ENCODE results near the gene VAV2. TPM values are rescaled to one million over a fixed set of nuclear protein-coding genes. Genes with fewer than 3 reads are reported as not detected.

Gene VAV2
- total and polyA plus RNA-seq, 4 donors: 4.9 to 26.4 (median 17.0) TPM

DNA sequence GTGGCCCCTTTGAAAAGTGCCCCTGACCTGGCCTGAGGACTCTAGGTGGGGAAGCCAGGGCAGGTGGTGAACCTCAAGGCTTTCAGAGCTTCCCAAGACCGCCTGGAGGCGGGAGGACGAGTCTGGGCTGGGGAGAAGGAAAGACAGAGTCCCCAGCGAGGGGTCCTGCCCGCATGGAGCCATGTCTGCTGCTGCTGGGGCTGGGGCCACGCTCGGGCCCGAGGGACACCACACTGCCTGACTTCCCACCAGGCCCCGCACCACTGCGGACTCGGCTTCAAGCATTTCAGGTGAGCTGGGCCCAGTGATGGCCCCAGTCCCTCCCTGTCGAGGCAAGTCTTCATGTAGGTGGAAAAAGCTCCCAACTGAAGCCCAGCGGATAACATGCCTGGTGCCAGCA lies 191.9 kb downstream of the VAV2 start:
- no peak overlapping the region for H3K4me3 ChIP-seq (ENCODE audit: low read depth in 1 of 3, low read length in 3 of 3)
- no peak overlapping the region for H3K27ac ChIP-seq (ENCODE audit: low read depth in 1 of 2, low read length in 2 of 2)
- no peaks in the 10 kb centered on the region for H3K27me3 ChIP-seq (ENCODE audit: control insufficient read depth in 4 of 4, insufficient read depth in 4 of 4, low read length in 3 of 4)
- H3K9me3 ChIP-seq (ENCODE audit: control insufficient read depth in 4 of 4, low read length in 3 of 4): no peaks in the 10 kb centered on the region
- no peaks in the 10 kb centered on the region for H3K4me1 ChIP-seq (ENCODE audit: control insufficient read depth in 4 of 4, insufficient read depth in 4 of 4, low read length in 3 of 4)
- 95% methylated on average over 13 of the region's 13 CpGs for WGBS
- peaks cover 9 to 66% (median 11%) of the 10 kb centered on the region in 4 donors for H3K36me3 ChIP-seq (ENCODE audit: control insufficient read depth in 4 of 4, insufficient read depth in 3 of 4, low read depth in 1 of 4, low read length in 3 of 4)
- TF ChIP-seq RXRA (IDR thresholded peaks at IDR 0.05) (no peak), HNF4G (IDR thresholded peaks at IDR 0.05) (no peak), NR2F2 (IDR thresholded peaks at IDR 0.05) (no peak), EGR1 (IDR thresholded peaks at IDR 0.05; ENCODE audit: low read depth in 2 of 2) (no peak), SP1 (IDR thresholded peaks at IDR 0.05) (no peak), GABPA (IDR thresholded peaks at IDR 0.05 in 1 of 2, conservative IDR thresholded peaks at IDR 0.05 in 1 of 2) (no peak)
- TF ChIP-seq, protein P1, sequence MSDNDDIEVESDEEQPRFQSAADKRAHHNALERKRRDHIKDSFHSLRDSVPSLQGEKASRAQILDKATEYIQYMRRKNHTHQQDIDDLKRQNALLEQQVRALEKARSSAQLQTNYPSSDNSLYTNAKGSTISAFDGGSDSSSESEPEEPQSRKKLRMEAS (IDR thresholded peaks at IDR 0.05): no peak
- TF ChIP-seq, protein P2, sequence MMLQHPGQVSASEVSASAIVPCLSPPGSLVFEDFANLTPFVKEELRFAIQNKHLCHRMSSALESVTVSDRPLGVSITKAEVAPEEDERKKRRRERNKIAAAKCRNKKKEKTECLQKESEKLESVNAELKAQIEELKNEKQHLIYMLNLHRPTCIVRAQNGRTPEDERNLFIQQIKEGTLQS (IDR thresholded peaks at IDR 0.05): no peak
- DNase-seq (ENCODE audit: low spot score): no peak
- H3K9ac ChIP-seq (ENCODE audit: low read depth in 1 of 2, low read length in 2 of 2): no peak overlapping the region

DNA sequence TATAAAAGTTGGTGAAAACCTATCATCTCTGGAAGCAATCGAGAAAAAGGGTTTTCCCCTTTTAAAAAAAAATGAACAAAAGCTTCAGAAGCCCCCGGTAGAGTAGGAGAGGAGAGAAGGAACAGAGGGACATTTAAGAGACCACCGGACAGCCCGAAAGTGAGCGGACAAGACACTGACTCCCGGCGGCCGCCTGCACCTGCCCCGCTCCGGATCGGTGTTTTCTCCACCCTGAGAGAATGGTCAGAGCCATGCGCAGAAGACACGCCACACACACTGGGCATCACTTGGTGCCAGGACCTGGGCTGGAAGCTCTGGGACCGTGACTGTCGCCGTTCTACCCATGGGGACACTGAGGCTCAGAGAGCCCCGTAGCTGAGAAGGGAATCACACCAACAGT lies 192.4 kb downstream of the VAV2 start:
- 94% methylated on average over 17 of the region's 17 CpGs for WGBS
- Histone ChIP-seq H3K9me3 (ENCODE audit: control insufficient read depth in 4 of 4, low read length in 3 of 4) (no peaks in the 10 kb centered on the region), H3K9ac (ENCODE audit: low read depth in 1 of 2, low read length in 2 of 2) (no peak overlapping the region), H3K4me1 (ENCODE audit: control insufficient read depth in 4 of 4, insufficient read depth in 4 of 4, low read length in 3 of 4) (peaks cover 0 to 2% (median 0%) of the 10 kb centered on the region in 4 donors), H3K4me3 (ENCODE audit: low read depth in 1 of 3, low read length in 3 of 3) (no peak overlapping the region), H3K27ac (ENCODE audit: low read depth in 1 of 2, low read length in 2 of 2) (no peak overlapping the region), H3K27me3 (ENCODE audit: control insufficient read depth in 4 of 4, insufficient read depth in 4 of 4, low read length in 3 of 4) (no peaks in the 10 kb centered on the region), H3K36me3 (ENCODE audit: control insufficient read depth in 4 of 4, insufficient read depth in 3 of 4, low read depth in 1 of 4, low read length in 3 of 4) (peaks cover 9 to 65% (median 11%) of the 10 kb centered on the region in 4 donors)
- no peak for DNase-seq (ENCODE audit: low spot score)
- TF ChIP-seq SP1 (IDR thresholded peaks at IDR 0.05) (no peak), FOXA1 (IDR thresholded peaks at IDR 0.05) (no peak), RAD21 (IDR thresholded peaks at IDR 0.05) (no peak), RXRA (IDR thresholded peaks at IDR 0.05) (no peak), GABPA (IDR thresholded peaks at IDR 0.05 in 1 of 2, conservative IDR thresholded peaks at IDR 0.05 in 1 of 2) (no peak), FOXA2 (IDR thresholded peaks at IDR 0.05) (no peak)
- TF ChIP-seq, protein P1 (IDR thresholded peaks at IDR 0.05): no peak

DNA sequence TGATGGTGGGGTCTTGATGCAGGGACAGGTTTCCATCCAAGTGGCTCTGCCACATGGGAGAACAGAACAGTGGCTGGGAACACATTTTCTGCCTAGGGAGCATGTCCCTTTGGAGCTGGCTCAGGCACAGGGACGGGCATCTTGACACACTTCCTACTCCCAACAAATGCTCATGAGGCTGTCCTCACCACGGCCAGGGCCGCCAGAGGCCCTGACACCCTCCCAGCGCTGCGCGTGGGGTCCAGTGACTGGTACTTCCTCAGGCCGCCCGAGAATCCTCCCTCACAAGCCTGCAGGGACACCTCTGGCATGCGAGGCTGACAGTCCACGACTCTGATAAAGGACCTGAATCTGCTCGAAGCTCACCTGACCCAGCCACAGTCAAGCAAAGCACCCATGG lies 193.0 kb downstream of the VAV2 start:
- WGBS: 94% methylated on average over 11 of the region's 11 CpGs
- DNase-seq (ENCODE audit: low spot score): no peak

More for the DNA sequence above, 193.0 kb downstream of the VAV2 start:
- Histone ChIP-seq H3K4me1 (ENCODE audit: control insufficient read depth in 4 of 4, insufficient read depth in 4 of 4, low read length in 3 of 4) (peaks cover 0 to 5% (median 0%) of the 10 kb centered on the region in 4 donors), H3K36me3 (ENCODE audit: control insufficient read depth in 4 of 4, insufficient read depth in 3 of 4, low read depth in 1 of 4, low read length in 3 of 4) (peaks cover 9 to 62% (median 11%) of the 10 kb centered on the region in 4 donors), H3K27me3 (ENCODE audit: control insufficient read depth in 4 of 4, insufficient read depth in 4 of 4, low read length in 3 of 4) (no peaks in the 10 kb centered on the region), H3K9ac (ENCODE audit: low read depth in 1 of 2, low read length in 2 of 2) (no peak overlapping the region), H3K4me3 (ENCODE audit: low read depth in 1 of 3, low read length in 3 of 3) (no peak overlapping the region), H3K27ac (ENCODE audit: low read depth in 1 of 2, low read length in 2 of 2) (no peak overlapping the region), H3K9me3 (ENCODE audit: control insufficient read depth in 4 of 4, low read length in 3 of 4) (no peaks in the 10 kb centered on the region)
- no peak for TF ChIP-seq YY1 (IDR thresholded peaks at IDR 0.05)
- no peak for TF ChIP-seq FOXA2 (IDR thresholded peaks at IDR 0.05)
- TF ChIP-seq, protein P3, sequence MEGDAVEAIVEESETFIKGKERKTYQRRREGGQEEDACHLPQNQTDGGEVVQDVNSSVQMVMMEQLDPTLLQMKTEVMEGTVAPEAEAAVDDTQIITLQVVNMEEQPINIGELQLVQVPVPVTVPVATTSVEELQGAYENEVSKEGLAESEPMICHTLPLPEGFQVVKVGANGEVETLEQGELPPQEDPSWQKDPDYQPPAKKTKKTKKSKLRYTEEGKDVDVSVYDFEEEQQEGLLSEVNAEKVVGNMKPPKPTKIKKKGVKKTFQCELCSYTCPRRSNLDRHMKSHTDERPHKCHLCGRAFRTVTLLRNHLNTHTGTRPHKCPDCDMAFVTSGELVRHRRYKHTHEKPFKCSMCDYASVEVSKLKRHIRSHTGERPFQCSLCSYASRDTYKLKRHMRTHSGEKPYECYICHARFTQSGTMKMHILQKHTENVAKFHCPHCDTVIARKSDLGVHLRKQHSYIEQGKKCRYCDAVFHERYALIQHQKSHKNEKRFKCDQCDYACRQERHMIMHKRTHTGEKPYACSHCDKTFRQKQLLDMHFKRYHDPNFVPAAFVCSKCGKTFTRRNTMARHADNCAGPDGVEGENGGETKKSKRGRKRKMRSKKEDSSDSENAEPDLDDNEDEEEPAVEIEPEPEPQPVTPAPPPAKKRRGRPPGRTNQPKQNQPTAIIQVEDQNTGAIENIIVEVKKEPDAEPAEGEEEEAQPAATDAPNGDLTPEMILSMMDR (IDR thresholded peaks at IDR 0.05; ENCODE audit: low read depth, low read length, missing input control): no peak
- no peak for TF ChIP-seq GABPA (IDR thresholded peaks at IDR 0.05 in 1 of 2, conservative IDR thresholded peaks at IDR 0.05 in 1 of 2)
- no peak for TF ChIP-seq RXRA (IDR thresholded peaks at IDR 0.05)
- no peak for TF ChIP-seq HNF4A (conservative IDR thresholded peaks at IDR 0.05)
- TF ChIP-seq, protein P1 (IDR thresholded peaks at IDR 0.05): no peak
- no peak for TF ChIP-seq NR2F2 (IDR thresholded peaks at IDR 0.05)
- TF ChIP-seq FOXA1 (IDR thresholded peaks at IDR 0.05): no peak
- TF ChIP-seq EGR1 (IDR thresholded peaks at IDR 0.05; ENCODE audit: low read depth in 2 of 2): no peak
- TF ChIP-seq SP1 (IDR thresholded peaks at IDR 0.05): no peak
- no peak for TF ChIP-seq RAD21 (IDR thresholded peaks at IDR 0.05)
- TF ChIP-seq, protein P4, sequence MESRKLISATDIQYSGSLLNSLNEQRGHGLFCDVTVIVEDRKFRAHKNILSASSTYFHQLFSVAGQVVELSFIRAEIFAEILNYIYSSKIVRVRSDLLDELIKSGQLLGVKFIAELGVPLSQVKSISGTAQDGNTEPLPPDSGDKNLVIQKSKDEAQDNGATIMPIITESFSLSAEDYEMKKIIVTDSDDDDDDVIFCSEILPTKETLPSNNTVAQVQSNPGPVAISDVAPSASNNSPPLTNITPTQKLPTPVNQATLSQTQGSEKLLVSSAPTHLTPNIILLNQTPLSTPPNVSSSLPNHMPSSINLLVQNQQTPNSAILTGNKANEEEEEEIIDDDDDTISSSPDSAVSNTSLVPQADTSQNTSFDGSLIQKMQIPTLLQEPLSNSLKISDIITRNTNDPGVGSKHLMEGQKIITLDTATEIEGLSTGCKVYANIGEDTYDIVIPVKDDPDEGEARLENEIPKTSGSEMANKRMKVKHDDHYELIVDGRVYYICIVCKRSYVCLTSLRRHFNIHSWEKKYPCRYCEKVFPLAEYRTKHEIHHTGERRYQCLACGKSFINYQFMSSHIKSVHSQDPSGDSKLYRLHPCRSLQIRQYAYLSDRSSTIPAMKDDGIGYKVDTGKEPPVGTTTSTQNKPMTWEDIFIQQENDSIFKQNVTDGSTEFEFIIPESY (IDR thresholded peaks at IDR 0.05): no peak
- TF ChIP-seq TAF1 (conservative IDR thresholded peaks at IDR 0.05): no peak
- TF ChIP-seq HNF4G (IDR thresholded peaks at IDR 0.05): no peak
- TF ChIP-seq, protein P5, sequence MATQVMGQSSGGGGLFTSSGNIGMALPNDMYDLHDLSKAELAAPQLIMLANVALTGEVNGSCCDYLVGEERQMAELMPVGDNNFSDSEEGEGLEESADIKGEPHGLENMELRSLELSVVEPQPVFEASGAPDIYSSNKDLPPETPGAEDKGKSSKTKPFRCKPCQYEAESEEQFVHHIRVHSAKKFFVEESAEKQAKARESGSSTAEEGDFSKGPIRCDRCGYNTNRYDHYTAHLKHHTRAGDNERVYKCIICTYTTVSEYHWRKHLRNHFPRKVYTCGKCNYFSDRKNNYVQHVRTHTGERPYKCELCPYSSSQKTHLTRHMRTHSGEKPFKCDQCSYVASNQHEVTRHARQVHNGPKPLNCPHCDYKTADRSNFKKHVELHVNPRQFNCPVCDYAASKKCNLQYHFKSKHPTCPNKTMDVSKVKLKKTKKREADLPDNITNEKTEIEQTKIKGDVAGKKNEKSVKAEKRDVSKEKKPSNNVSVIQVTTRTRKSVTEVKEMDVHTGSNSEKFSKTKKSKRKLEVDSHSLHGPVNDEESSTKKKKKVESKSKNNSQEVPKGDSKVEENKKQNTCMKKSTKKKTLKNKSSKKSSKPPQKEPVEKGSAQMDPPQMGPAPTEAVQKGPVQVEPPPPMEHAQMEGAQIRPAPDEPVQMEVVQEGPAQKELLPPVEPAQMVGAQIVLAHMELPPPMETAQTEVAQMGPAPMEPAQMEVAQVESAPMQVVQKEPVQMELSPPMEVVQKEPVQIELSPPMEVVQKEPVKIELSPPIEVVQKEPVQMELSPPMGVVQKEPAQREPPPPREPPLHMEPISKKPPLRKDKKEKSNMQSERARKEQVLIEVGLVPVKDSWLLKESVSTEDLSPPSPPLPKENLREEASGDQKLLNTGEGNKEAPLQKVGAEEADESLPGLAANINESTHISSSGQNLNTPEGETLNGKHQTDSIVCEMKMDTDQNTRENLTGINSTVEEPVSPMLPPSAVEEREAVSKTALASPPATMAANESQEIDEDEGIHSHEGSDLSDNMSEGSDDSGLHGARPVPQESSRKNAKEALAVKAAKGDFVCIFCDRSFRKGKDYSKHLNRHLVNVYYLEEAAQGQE (IDR thresholded peaks at IDR 0.05): no peak
- no peak for TF ChIP-seq JUND (IDR thresholded peaks at IDR 0.05)
- TF ChIP-seq, protein P2 (IDR thresholded peaks at IDR 0.05): no peak
